Body of pancreas (tissue), 4 donors: ENCODE results near the gene ME1. TPM values are rescaled to one million over a fixed set of nuclear protein-coding genes. Genes with fewer than 3 reads are reported as not detected.

Experiments used
- ATAC-seq: fragments of 150-250 bp; one replicate; pipeline ENCODE4 v1.9.1; 2016
- DNase-seq, 4 donors: peaks; one replicate each; pipeline ENCODE4 v3.0.0-alpha.2; 2019
- H3K27ac ChIP-seq, 4 donors: fragments of 200-600 bp; sonication (generic); 1 replicate in 3 of 4; 2 replicates in 1 of 4; pipeline versions ENCODE4 v1.5.1 to v1.6.1; 2016 to 2019; ENCODE audit warnings: mild to moderate bottlenecking in 1 of 4, mixed read lengths in 1 of 4, moderate library complexity in 1 of 4
- H3K27me3 ChIP-seq, 2 donors: fragments of 200-600 bp; sonication (generic); one replicate each; pipeline ENCODE4 v1.6.0; 2016; ENCODE audit warnings: mild to moderate bottlenecking in 1 of 2
- H3K36me3 ChIP-seq, 2 donors: fragments of 200-600 bp; sonication (generic); replicated peaks in 1 of 2; 2 replicates each; pipeline ENCODE4 v1.5.1; 2016; ENCODE audit warnings: low read depth in 2 of 2; ENCODE audit not compliant: insufficient read depth in 1 of 2
- H3K4me1 ChIP-seq: fragments of 200-600 bp; sonication (generic); one replicate; pipeline ENCODE4 v1.6.0; 2016
- H3K4me3 ChIP-seq, 2 donors: fragments of 200-600 bp; sonication (generic); 1 replicate in 1 of 2; 2 replicates in 1 of 2; pipeline ENCODE4 v1.5.1; 2016 to 2019
- H3K9me3 ChIP-seq, 3 donors: fragments of 200-600 bp; sonication (generic); 1 replicate in 2 of 3; 2 replicates in 1 of 3; pipeline ENCODE4 v1.5.1; 2016
- POLR2A ChIP-seq, 3 donors: fragments of 450-650 bp; IDR thresholded peaks; one replicate each; pipeline ENCODE4 v1.6.1; 2016; ENCODE audit warnings: antibody characterized with exemption in 3 of 3, mild to moderate bottlenecking in 2 of 3
- WGBS, 2 donors: methylation state at CpG; one replicate each; pipeline ENCODE4 v1.1.5; 2017; 5-methylcytosine and 5-hydroxymethylcytosine counted together
- intact Hi-C: fragments of 100-400 bp; cut with DNase I; formaldehyde crosslinking; loops from one replicate; pipeline ENCODE4 v1.15.1; 2023
- total RNA-seq, 2 donors: library from RNA; depleted of rRNA; stranded (reverse); fragments of >200 nt; gene quantifications; one replicate each; pipeline ENCODE4 v1.1.0, GENCODE V29; 2016
- TF ChIP-seq, protein P1 (sequence below), 7 experiments: fragments of 450-650 bp in 4 of 7; fragments of 200-600 bp in 3 of 7; sonication (generic) in 3 of 7; IDR thresholded peaks; one replicate each; pipeline ENCODE4 v1.5.1; 2016 to 2019; ENCODE audit warnings: antibody characterized with exemption in 7 of 7

Gene ME1
- total RNA-seq, 2 donors from 2014 or later, result 7.9 to 10.4 TPM

GRCh38 chr6:83333500-83333899, 97.4 kb downstream of the ME1 start:
- H3K27me3 ChIP-seq, result no peaks in the 10 kb centered on the region
- TF ChIP-seq, protein P1, sequence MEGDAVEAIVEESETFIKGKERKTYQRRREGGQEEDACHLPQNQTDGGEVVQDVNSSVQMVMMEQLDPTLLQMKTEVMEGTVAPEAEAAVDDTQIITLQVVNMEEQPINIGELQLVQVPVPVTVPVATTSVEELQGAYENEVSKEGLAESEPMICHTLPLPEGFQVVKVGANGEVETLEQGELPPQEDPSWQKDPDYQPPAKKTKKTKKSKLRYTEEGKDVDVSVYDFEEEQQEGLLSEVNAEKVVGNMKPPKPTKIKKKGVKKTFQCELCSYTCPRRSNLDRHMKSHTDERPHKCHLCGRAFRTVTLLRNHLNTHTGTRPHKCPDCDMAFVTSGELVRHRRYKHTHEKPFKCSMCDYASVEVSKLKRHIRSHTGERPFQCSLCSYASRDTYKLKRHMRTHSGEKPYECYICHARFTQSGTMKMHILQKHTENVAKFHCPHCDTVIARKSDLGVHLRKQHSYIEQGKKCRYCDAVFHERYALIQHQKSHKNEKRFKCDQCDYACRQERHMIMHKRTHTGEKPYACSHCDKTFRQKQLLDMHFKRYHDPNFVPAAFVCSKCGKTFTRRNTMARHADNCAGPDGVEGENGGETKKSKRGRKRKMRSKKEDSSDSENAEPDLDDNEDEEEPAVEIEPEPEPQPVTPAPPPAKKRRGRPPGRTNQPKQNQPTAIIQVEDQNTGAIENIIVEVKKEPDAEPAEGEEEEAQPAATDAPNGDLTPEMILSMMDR (IDR thresholded peaks at IDR 0.05), result no peak
- no peak for TF ChIP-seq POLR2A (IDR thresholded peaks at IDR 0.05)
- 75 to 84% methylated on average over 2 of the region's 2 CpGs for WGBS, 2 donors
- no peak overlapping the region for H3K27ac ChIP-seq
- no peak overlapping the region for H3K4me3 ChIP-seq
- no peak for DNase-seq
- no peak for ATAC-seq
- H3K36me3 ChIP-seq, result no peaks in the 10 kb centered on the region
- intact Hi-C loops, result no loop called here
- H3K4me1 ChIP-seq, result no peaks in the 10 kb centered on the region
- no peaks in the 10 kb centered on the region for H3K9me3 ChIP-seq

GRCh38 chr6:83314693-83315092, 116.2 kb downstream of the ME1 start:
- DNase-seq (no peak), ATAC-seq (no peak)
- intact Hi-C loops, result no loop called here
- Histone ChIP-seq H3K4me1 (no peaks in the 10 kb centered on the region), H3K27me3 (no peaks in the 10 kb centered on the region), H3K4me3 (no peak overlapping the region), H3K9me3 (no peaks in the 10 kb centered on the region), H3K27ac (no peak overlapping the region), H3K36me3 (no peaks in the 10 kb centered on the region)
- 83 to 98% methylated on average over 1 of the region's 1 CpG for WGBS, 2 donors
- no peak for TF ChIP-seq POLR2A (IDR thresholded peaks at IDR 0.05)
- TF ChIP-seq, protein P1 (IDR thresholded peaks at IDR 0.05), result no peak

- no peaks in the 10 kb centered on the region for H3K4me1 ChIP-seq
- H3K4me3 ChIP-seq, result no peak overlapping the region
- intact Hi-C loops, result no loop called here
- no peaks in the 10 kb centered on the region for H3K9me3 ChIP-seq
- H3K27me3 ChIP-seq, result no peaks in the 10 kb centered on the region
- no peak for TF ChIP-seq POLR2A (IDR thresholded peaks at IDR 0.05)
- TF ChIP-seq, protein P1 (IDR thresholded peaks at IDR 0.05), result no peak
- ATAC-seq (no peak), DNase-seq (no peak)
- H3K36me3 ChIP-seq, result no peaks in the 10 kb centered on the region
- no peak overlapping the region for H3K27ac ChIP-seq
These were observed 117.0 kb downstream of the ME1 start for GRCh38 chr6:83313882-83314281.

GRCh38 chr6:83311231-83311630, 119.6 kb downstream of the ME1 start:
- H3K27ac ChIP-seq, result no peak overlapping the region
- WGBS, 2 donors, result 94 to 96% methylated on average over 1 of the region's 1 CpG
- intact Hi-C loops, result no loop called here

DNA sequence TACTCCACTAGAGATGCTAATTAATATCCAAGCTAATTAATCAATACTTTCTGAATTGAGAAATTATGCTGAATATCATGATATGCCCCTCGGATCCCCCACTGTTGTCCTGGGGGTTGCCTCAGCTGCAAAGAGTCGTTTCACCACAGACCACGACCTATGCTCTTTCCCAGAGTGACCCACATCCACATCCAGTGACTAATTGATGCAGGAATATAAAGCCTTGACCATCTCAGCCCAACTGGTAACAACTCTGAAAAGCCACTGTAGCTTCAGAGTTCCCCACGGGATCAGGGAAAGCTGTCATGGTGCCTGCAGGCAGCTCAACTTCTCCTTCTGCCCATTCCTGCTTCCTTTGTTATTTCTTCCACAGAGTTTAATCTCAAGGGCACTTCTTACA, 120.8 kb downstream of the ME1 start:
- WGBS, 2 donors, result 74 to 83% methylated on average over 4 of the region's 4 CpGs
- H3K36me3 ChIP-seq, result no peaks in the 10 kb centered on the region
- H3K27me3 ChIP-seq, result no peaks in the 10 kb centered on the region
- intact Hi-C loops, result no loop called here
- H3K4me3 ChIP-seq, result no peak overlapping the region
- TF ChIP-seq, protein P1 (IDR thresholded peaks at IDR 0.05), result no peak
- TF ChIP-seq POLR2A (IDR thresholded peaks at IDR 0.05), result no peak
- ATAC-seq (no peak), DNase-seq (no peak)
- H3K27ac ChIP-seq, result no peak overlapping the region
- H3K9me3 ChIP-seq, result no peaks in the 10 kb centered on the region
- H3K4me1 ChIP-seq, result no peaks in the 10 kb centered on the region

More at GRCh38 chr6:83311231-83311630, 119.6 kb downstream of the ME1 start:
- no peaks in the 10 kb centered on the region for H3K9me3 ChIP-seq
- no peaks in the 10 kb centered on the region for H3K4me1 ChIP-seq
- ATAC-seq, result no peak
- H3K36me3 ChIP-seq, result no peaks in the 10 kb centered on the region
- no peak overlapping the region for H3K4me3 ChIP-seq
- DNase-seq, result no peak
- TF ChIP-seq, protein P1 (IDR thresholded peaks at IDR 0.05), result no peak
- TF ChIP-seq POLR2A (IDR thresholded peaks at IDR 0.05), result no peak
- H3K27me3 ChIP-seq, result no peaks in the 10 kb centered on the region
